ENCODE results near the gene ARL8A. TPM values are rescaled to one million over a fixed set of nuclear protein-coding genes. Genes with fewer than 3 reads are reported as not detected.
A peak's percentile ranks its signal among the peaks of the same experiment; 100 is the strongest.

The ARL8A gene
- total and polyA plus RNA-seq, 2 donors (not counting 1 experiment from before 2014, with no cell fraction given), result 18.7 to 35.8 TPM

DNA sequence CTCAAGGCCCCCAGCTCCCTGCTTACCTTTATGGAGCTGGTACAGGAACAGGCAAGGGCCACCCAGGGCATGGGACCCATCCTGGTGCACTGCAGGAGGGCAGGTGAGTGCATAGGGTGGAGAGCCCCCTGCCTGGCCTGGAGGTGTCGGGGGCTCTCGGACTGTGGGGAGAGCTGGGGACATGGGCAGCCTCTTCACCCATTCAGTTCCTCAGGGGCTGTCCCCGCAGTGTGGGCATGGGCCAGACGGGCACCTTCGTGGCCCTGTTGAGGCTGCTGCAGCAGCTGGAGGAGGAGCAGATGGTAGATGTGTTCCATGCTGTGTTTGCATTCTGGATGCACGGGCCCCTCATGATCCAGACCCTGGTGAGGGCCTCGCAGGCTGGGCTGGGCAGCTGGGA lies 41.8 kb upstream of the ARL8A start:
- Histone ChIP-seq H3K36me3 (ENCODE audit: control insufficient read depth, insufficient read depth, low read length) (no peaks in the 10 kb centered on the region), H3K9me3 (ENCODE audit: control insufficient read depth, insufficient read depth, low read depth, low read length) (no peaks in the 10 kb centered on the region), H3K4me1 (ENCODE audit: control insufficient read depth, extremely low read depth, insufficient read depth, low read length) (no peaks in the 10 kb centered on the region), H3K27ac (ENCODE audit: insufficient read depth, low read length) (no peak overlapping the region), H3K79me2 (ENCODE audit: control insufficient read depth, insufficient read depth, low read length) (no peaks in the 10 kb centered on the region), H4K20me1 (ENCODE audit: control insufficient read depth, extremely low read depth, insufficient read depth, low read length) (no peaks in the 10 kb centered on the region), H2AFZ (ENCODE audit: low read length) (no peak overlapping the region), H3K4me2 (ENCODE audit: extremely low read depth, insufficient read depth, low read length) (no peak overlapping the region), H3K9ac (ENCODE audit: insufficient read depth, low read length) (no peak overlapping the region), H3K4me3 (replicated peaks in 1 of 4; ENCODE audit: control extremely low read depth in 1 of 4, insufficient read depth in 1 of 4, low read depth in 3 of 4, low read length in 4 of 4) (no peak overlapping the region), H3K27me3 (ENCODE audit: control insufficient read depth, insufficient read depth, low read length) (peaks cover 19% of the 10 kb centered on the region)
- DNase-seq (ENCODE audit: low read depth in 2 of 2), result no peak
- TF ChIP-seq EZH2 (IDR thresholded peaks at IDR 0.05; ENCODE audit: low read length, missing control alignments), result no peak
- TF ChIP-seq, protein P1, sequence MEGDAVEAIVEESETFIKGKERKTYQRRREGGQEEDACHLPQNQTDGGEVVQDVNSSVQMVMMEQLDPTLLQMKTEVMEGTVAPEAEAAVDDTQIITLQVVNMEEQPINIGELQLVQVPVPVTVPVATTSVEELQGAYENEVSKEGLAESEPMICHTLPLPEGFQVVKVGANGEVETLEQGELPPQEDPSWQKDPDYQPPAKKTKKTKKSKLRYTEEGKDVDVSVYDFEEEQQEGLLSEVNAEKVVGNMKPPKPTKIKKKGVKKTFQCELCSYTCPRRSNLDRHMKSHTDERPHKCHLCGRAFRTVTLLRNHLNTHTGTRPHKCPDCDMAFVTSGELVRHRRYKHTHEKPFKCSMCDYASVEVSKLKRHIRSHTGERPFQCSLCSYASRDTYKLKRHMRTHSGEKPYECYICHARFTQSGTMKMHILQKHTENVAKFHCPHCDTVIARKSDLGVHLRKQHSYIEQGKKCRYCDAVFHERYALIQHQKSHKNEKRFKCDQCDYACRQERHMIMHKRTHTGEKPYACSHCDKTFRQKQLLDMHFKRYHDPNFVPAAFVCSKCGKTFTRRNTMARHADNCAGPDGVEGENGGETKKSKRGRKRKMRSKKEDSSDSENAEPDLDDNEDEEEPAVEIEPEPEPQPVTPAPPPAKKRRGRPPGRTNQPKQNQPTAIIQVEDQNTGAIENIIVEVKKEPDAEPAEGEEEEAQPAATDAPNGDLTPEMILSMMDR (conservative IDR thresholded peaks at IDR 0.05 in 1 of 2, IDR thresholded peaks at IDR 0.05 in 1 of 2; ENCODE audit: low read depth in 1 of 2, low read length in 2 of 2), result no peak

DNA sequence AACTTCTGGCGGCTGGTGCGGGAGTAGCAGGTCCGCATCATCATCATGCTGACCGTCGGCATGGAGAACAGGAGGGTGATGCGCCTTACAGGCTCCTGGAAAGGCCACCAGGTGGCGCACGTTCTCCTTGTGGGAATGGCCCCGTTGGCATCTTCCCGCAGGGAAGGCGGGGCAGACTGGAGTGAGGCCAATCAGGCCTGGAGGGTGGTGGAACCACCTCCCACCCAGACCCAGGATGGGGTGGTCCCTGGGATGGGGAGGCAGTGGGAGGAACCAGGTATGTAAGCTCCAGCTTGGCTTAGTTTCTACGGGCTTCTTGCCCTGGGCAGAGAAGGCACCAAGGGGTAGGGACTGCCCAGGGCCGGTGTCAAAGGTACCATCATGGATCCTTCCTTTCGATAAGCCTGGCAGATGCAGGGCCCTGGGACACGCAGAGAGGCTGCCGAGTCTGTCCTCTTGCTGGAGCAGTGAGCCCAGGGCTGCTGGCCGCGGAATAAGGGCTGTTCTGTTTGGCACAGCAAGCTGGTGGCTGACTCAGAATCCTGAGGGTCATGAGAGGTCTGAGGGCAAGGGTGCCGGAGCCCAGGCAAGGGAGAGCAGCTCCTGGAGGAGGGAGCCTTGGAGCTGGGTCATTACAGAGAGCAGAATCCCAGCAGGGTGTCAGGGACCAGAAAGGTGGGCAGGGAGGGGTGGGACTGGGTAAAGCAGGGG lies 40.4 kb upstream of the ARL8A start:
- Histone ChIP-seq H3K4me2 (ENCODE audit: extremely low read depth, insufficient read depth, low read length) (no peak overlapping the region), H3K9ac (ENCODE audit: insufficient read depth, low read length) (no peak overlapping the region)

DNA sequence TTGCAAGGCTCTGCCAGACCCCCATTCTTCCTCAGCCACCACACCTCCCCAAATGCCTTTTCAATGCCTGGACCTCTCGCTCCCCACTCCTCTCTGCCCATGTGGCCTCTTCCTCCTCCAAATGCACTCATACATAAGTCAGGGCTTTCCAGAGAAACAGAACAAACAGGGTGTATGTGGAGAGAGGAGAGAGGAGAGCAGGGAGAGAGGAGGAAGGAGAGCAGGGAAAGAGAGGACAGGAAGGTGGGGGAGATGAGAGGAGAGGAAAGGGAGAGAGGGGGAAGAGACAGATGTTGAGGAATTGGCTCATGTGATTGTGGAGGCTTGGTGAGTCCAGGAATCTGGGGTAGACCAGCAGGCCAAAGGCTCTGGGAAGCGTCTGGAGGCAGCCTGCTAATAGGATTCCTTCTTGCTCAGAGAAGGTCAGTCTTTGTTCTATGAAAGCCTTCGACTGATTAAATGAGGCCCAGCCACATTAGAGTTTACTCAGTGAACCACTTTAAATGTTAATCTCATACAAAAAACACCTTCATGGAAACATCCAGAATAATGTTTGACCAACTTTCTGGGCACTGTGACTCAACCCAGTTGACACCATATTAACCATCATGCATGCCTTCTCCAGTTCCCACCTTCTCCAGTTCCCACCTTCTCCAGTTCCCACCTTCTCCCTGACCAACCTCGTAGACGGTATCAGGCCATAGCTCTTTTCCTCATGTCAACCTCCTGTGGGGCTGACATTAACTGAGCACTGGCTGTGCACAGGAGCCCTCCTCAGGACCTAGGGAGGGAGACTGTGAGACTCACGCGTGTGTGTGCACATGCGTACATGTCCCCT lies 37.7 kb upstream of the ARL8A start:
- peak; percentile 48 for TF ChIP-seq EZH2 (IDR thresholded peaks at IDR 0.05; ENCODE audit: low read length, missing control alignments)
- TF ChIP-seq, protein P1 (conservative IDR thresholded peaks at IDR 0.05 in 1 of 2, IDR thresholded peaks at IDR 0.05 in 1 of 2; ENCODE audit: low read depth in 1 of 2, low read length in 2 of 2), result no peak
- Histone ChIP-seq H3K27me3 (ENCODE audit: control insufficient read depth, insufficient read depth, low read length) (peaks cover 28% of the 10 kb centered on the region), H3K4me2 (ENCODE audit: extremely low read depth, insufficient read depth, low read length) (no peak overlapping the region)

More for the DNA sequence above, 40.4 kb upstream of the ARL8A start:
- H3K27ac ChIP-seq (ENCODE audit: insufficient read depth, low read length), result no peak overlapping the region
- peak; percentile 75 to 78 for DNase-seq (ENCODE audit: low read depth in 2 of 2)
- H3K4me3 ChIP-seq (replicated peaks in 1 of 4; ENCODE audit: control extremely low read depth in 1 of 4, insufficient read depth in 1 of 4, low read depth in 3 of 4, low read length in 4 of 4), result no peak overlapping the region
- no peaks in the 10 kb centered on the region for H4K20me1 ChIP-seq (ENCODE audit: control insufficient read depth, extremely low read depth, insufficient read depth, low read length)
- H3K4me1 ChIP-seq (ENCODE audit: control insufficient read depth, extremely low read depth, insufficient read depth, low read length), result no peaks in the 10 kb centered on the region
- no peaks in the 10 kb centered on the region for H3K79me2 ChIP-seq (ENCODE audit: control insufficient read depth, insufficient read depth, low read length)
- peaks cover 19% of the 10 kb centered on the region for H3K27me3 ChIP-seq (ENCODE audit: control insufficient read depth, insufficient read depth, low read length)
- no peak overlapping the region for H2AFZ ChIP-seq (ENCODE audit: low read length)
- no peaks in the 10 kb centered on the region for H3K36me3 ChIP-seq (ENCODE audit: control insufficient read depth, insufficient read depth, low read length)
- TF ChIP-seq, protein P1 (conservative IDR thresholded peaks at IDR 0.05 in 1 of 2, IDR thresholded peaks at IDR 0.05 in 1 of 2; ENCODE audit: low read depth in 1 of 2, low read length in 2 of 2), result peak; percentile 84 to 91
- no peak for TF ChIP-seq EZH2 (IDR thresholded peaks at IDR 0.05; ENCODE audit: low read length, missing control alignments)
- H3K9me3 ChIP-seq (ENCODE audit: control insufficient read depth, insufficient read depth, low read depth, low read length), result no peaks in the 10 kb centered on the region

More for the DNA sequence above, 37.7 kb upstream of the ARL8A start:
- no peaks in the 10 kb centered on the region for H3K36me3 ChIP-seq (ENCODE audit: control insufficient read depth, insufficient read depth, low read length)
- H3K4me1 ChIP-seq (ENCODE audit: control insufficient read depth, extremely low read depth, insufficient read depth, low read length), result no peaks in the 10 kb centered on the region
- H3K9ac ChIP-seq (ENCODE audit: insufficient read depth, low read length), result no peak overlapping the region
- H3K79me2 ChIP-seq (ENCODE audit: control insufficient read depth, insufficient read depth, low read length), result no peaks in the 10 kb centered on the region
- H3K27ac ChIP-seq (ENCODE audit: insufficient read depth, low read length), result no peak overlapping the region
- no peaks in the 10 kb centered on the region for H3K9me3 ChIP-seq (ENCODE audit: control insufficient read depth, insufficient read depth, low read depth, low read length)
- no peak overlapping the region for H3K4me3 ChIP-seq (replicated peaks in 1 of 4; ENCODE audit: control extremely low read depth in 1 of 4, insufficient read depth in 1 of 4, low read depth in 3 of 4, low read length in 4 of 4)
- no peak overlapping the region for H2AFZ ChIP-seq (ENCODE audit: low read length)
- H4K20me1 ChIP-seq (ENCODE audit: control insufficient read depth, extremely low read depth, insufficient read depth, low read length), result no peaks in the 10 kb centered on the region
- DNase-seq (ENCODE audit: low read depth in 2 of 2), result no peak

All from fibroblast of lung (primary cell).